Measurements from ENCODE around the gene SLIT3.

SLIT3 gene

DNA sequence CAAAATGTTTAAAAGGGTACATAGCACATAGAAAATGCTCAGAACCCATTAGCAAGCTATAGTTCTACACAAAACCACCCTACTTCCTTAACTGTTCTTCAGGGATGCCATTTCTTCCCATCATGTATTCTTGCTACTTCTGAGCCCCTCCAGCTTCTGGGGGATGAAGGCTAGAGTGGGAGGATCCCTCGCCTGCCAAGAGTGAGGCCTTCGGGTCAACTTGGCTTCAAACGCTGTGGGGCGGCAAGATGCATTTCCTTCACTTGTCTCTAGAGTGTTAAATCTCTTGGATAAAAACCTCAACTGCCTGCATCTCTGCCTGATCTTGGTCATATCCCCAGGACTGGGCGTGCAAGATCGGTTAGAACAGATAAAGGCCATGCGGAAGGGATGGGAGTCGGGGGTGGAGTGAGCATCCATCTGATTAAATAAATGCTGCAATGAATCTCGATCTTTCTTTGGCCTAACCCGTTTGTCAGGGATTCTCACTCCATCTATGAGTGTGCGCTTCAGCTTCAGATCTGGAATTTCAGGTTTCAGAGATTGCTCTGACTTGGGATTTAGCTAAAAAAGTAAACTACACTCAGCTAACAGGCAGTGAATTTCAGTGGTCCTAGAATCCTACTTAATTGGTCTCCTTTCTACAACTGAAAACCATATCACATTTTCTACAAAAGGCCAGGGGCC is 603.8 kb downstream of the SLIT3 start:
- no peak for DNase-seq

DNA sequence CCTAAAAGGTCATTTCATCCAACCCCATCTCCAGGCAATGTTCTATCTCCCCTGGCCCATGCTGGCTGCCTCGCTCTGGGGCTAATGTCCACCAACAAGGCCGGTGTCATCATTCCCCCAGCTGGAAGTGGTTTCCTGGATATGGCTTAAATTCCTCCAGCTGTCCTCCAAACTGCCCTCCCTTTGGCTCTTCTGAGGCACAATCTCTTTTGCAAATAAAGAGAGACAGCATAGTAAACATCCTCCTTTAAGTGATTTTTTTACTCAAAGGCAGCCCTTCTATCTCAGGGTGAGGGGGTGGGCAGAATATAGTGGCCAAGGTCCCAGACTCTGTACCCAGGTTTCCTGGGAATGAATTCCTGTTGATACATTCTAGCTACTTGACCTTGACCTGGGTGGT is 604.3 kb downstream of the SLIT3 start:
- no peak for DNase-seq

- no peak for DNase-seq
These were observed 605.6 kb downstream of the SLIT3 start for GRCh38 chr5:168695301-168695835.

DNA sequence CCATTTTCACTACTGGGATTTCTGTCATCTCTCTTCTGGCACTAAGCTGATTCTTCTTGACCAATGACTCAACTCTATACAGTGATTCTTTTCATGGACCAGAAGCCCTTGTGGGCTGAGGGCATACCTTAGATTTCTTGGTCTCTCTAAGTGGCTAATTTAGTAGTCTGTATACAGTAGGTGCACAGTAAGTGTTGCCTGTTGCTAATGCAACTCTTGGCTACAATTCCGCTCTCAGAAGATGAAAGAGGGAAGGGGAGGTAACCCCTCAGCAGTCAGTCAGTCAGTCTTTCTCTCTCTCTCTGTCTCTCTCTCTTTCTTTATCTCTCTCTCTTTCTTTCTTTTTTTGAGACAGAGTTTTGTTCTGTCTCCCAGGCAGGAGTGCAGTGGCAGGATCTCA is 606.6 kb downstream of the SLIT3 start:
- DNase-seq: no peak

GRCh38 chr5:168693883-168694282 is 607.1 kb downstream of the SLIT3 start:
- DNase-seq: no peak

- no peak for DNase-seq
These were observed 607.6 kb downstream of the SLIT3 start for GRCh38 chr5:168693297-168693696.

- no peak for DNase-seq
These were observed 609.0 kb downstream of the SLIT3 start for GRCh38 chr5:168691891-168692290.

DNA sequence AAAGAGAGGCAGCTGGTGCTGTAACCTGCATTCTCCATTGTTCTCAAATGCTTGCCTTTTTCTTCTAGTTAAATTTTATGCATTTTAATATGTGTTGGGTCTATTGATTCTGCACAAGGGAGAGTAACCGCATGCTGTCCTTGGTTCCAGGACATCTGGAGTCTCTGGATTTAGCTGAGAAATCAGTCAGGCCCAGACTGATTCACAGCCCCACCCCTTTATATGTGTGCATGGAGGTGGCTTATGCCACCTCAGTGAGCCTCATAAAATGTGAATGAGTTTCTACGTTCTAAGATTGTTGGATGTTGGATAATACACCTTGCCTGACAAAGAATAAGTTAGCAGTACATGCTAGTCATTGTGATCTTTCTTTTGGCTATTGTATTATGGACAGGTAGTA is 611.7 kb downstream of the SLIT3 start:
- no peak for DNase-seq

GRCh38 chr5:168686837-168687236 is 614.1 kb downstream of the SLIT3 start:
- no peak for DNase-seq

- no peak for DNase-seq
These were observed 615.4 kb downstream of the SLIT3 start for GRCh38 chr5:168685566-168685965.

- no peak for DNase-seq
These were observed 617.0 kb downstream of the SLIT3 start for GRCh38 chr5:168683927-168684295.

- no peak for DNase-seq
These were observed 617.6 kb downstream of the SLIT3 start for GRCh38 chr5:168683247-168683926.

GRCh38 chr5:168681556-168682183 is 619.3 kb downstream of the SLIT3 start:
- no peak for DNase-seq

GRCh38 chr5:168680395-168680794 is 620.5 kb downstream of the SLIT3 start:
- no peak for DNase-seq

DNA sequence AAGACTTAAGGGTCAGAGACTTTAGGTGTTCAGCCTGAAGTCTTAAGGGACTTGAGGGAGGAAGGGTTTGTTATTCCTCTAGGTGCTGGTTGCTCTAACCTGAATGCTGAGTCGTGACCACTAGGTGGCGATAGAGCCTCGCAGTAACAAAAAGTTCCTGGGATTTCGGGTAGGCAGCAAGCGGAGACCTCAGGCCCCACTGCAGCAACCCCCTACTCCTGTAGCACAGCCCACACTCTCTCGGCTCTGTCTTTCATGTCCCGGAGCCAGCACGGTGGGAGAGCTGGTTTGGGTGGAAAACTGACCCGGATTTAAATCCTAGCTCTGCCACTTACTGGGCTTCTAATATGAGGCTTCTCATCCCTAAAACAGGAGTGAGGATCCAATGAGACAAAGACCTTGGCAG is 621.4 kb downstream of the SLIT3 start:
- peak; percentile 70 for DNase-seq

DNA sequence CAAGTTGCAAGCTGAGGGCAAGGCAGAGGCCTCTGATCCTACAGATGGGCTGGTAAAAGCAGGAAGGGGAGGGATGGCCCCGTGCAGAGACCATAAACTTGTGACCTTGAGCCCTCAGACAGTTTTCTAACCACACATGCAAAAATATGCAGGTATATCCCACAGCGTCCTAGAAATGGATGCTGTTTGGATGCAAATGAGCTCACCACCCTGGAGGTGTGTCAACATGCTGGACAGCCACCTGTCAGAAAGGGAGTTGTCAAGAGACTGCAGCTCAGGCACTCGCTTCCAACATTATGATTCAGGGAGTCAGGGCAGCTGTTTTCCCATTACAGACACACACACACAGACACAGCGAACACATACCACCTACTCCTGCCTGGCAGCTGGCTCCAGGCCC is 624.4 kb downstream of the SLIT3 start:
- DNase-seq: no peak

GRCh38 chr5:168675883-168676408 is 625.0 kb downstream of the SLIT3 start:
- no peak for DNase-seq

DNA sequence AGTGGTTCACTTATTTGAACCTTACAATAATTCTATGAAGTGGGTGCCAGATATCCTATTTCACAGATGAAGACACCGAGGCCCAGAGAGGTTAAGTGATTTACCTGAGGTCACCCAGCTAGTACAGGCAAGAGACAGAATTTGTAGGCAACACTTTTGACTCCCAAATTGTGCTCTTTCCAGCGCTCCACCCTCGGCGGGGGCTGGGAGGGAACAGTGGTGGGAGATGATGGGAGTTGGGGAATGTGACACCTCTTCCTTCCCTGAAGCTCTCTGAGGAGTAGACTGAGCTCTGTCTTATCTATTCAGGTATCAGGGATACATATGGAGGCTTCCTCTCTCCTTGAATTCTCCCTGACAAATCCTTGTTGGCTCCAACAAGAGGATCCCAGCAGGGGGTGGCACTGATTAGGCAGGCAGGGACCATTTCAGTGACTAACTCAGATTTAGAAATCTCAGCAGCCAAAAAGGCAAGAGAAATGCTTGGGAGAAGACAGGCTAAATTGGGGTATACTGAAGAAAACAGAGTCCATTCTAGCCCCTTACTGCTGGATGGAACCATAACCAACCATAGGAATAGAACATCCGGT is 626.0 kb downstream of the SLIT3 start:
- no peak for DNase-seq

GRCh38 chr5:168672888-168673287 is 628.1 kb downstream of the SLIT3 start:
- DNase-seq: no peak

DNA sequence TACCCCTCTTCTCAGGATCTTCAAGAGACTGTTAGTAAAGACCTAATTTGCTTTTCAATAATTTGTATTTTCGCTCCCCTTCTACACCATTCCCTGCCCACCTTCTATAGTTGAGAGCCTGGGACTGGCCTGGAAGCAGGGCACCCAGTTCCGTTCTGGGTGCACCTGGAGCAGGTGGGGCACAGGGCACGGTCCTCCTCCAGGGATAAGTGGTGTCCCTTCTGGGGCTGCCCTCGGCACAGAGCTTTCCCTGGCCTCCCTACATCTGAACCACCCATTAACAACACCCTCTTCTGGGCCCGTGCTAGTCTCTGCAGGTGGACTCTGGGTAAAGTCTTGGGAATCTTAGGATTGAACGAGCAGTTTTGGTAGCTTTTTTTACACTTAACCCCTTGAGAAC is 628.9 kb downstream of the SLIT3 start:
- no peak for DNase-seq

- no peak for DNase-seq
These were observed 629.9 kb downstream of the SLIT3 start for GRCh38 chr5:168670881-168671575.

GRCh38 chr5:168669668-168670378 is 631.1 kb downstream of the SLIT3 start:
- no peak for DNase-seq

Data from right kidney (tissue), 1 donor.